Right kidney (tissue), 9 donors: Measurements from ENCODE around the gene ANXA8.
"Not testable (repeated sequence)": the region's sequence is repeated elsewhere in the genome, so short reads cannot be mapped to it uniquely, and the experiment has no call there.

Experiments used
- DNase-seq: peaks from one replicate; pipeline ENCODE4 v3.0.0-alpha.2; 2016
- long read RNA-seq, 8 donors: transcript quantifications; one replicate each; lab custom pipeline, GENCODE V29; 2026

ANXA8 gene, protein sequence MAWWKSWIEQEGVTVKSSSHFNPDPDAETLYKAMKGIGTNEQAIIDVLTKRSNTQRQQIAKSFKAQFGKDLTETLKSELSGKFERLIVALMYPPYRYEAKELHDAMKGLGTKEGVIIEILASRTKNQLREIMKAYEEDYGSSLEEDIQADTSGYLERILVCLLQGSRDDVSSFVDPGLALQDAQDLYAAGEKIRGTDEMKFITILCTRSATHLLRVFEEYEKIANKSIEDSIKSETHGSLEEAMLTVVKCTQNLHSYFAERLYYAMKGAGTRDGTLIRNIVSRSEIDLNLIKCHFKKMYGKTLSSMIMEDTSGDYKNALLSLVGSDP
- long read RNA-seq, donor 1, result 0 reads
- long read RNA-seq, donor 2, result 0 reads
- long read RNA-seq, donor 3, result 0 reads
- long read RNA-seq, donor 4, result 0 reads
- long read RNA-seq, donor 5, result 0 reads
- long read RNA-seq, donor 6, result 0 reads
- long read RNA-seq, donor 7, result 0 reads
- long read RNA-seq, donor 8, result 0 reads

DNA sequence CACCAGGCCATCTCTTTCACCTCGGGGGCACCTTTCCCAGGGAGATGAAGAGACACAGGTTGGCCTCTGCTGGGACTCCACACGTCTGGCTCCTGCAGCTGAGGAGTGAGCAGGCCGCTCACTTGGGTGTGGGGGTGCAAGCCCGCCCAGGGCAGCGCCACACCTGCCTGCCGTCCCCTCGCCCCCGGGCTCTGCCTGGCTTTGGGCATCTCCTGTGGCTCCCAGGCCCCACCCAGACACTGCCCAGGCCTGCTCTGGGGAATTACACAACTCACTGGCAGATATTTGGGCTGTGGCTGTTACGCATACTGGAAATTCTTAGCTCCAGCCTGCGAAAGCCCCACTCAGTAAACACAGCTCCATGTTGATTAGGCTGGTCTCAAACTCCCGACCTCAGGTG lies at the start of gene ANXA8:
Gene ANXA8, minus strand, starts transcription at position 193 of the 400 bp plus-strand sequence. Its CDS starts 182 bp downstream, at position 11.
- DNase-seq, result not testable (repeated sequence)

DNA sequence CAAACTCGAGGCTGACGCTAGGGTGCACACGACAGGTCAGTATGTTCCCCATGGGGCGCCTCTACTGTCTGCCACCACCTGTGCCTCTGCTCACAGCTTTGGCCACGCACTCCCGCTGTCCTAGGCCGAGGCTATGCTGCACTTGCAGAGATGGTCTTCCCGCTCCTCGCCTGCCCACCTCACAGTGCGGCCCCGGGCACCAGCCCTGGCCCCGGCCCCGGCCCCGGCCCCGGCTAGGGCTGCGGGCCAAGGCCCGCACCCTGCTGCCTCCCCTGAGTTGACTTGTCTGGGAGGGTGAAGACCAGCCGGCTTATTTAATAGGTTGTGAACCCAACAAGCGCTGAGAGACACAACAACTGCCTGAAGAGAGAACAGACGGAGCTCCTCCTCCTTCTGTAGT lies 39.6 kb upstream of the ANXA8 start, which contains the start of gene AGAP9:
Gene AGAP9, minus strand, starts transcription at position 164 of the 400 bp plus-strand sequence. Its CDS starts 112 bp downstream, at position 52.
- not testable (repeated sequence) for DNase-seq

DNA sequence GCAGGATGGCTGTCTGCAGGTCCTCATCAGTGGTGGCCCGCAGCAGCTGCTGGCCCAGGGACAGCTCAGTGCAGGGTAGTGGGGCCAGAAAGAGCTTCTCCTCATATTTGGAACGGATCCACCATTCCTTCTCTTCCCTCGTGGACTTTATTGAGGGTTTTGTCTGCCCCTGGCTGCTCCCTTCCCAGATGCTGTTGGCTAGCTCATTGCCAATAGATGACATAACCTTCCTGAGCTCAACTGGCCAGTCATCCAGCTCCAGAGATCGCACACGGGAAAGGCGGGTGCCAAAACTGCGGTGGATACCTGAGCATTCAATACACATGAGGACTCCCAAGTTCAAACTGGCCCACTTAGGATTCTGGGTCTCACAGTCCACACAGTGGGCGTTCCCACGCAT lies 18.4 kb upstream of the ANXA8 start:
- DNase-seq, result not testable (repeated sequence)

DNA sequence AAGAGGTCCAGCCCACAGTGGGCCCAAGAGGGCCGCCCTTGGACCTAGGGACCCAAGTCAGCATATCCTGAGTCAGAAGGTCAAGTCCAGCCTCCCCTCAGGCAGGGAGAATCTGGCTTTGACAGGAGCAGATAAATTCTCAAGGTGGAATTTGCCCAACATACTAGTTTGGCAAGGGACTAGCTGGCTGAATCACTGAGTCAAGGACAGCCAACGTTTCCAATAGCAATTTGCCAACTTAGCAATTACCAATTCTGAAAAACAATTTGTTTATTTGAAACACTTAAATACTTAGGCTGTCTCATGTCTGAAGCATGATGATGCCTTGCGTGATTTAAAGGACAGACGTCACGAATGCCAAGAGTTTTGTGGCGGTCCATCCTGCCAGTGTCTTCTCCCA lies 10.3 kb upstream of the ANXA8 start:
- not testable (repeated sequence) for DNase-seq

DNA sequence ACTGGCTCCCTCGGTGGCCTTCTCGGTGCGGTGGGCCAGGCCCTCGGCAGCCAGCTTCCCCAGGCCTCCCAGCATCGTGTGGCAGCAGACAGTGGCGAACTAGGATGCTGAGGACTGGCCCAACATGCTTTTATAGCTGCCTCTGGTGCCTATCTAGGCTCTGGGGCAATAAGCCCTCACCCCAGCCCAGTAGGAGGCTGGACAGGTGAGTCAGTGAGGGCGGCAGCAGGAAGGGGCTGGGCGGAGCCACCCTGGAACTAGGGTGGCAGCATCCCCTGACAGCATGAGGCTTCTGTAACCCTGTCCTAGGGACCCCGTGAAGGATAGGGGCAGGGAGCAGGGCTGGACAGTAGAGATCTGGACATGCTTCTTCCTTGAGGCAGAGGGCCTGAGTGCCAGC lies 7.7 kb upstream of the ANXA8 start, which contains the start of gene FAM25G:
Gene FAM25G, minus strand, starts transcription at position 101 of the 400 bp plus-strand sequence. Its CDS starts 26 bp downstream, at position 75.
- DNase-seq, result not testable (repeated sequence)

DNA sequence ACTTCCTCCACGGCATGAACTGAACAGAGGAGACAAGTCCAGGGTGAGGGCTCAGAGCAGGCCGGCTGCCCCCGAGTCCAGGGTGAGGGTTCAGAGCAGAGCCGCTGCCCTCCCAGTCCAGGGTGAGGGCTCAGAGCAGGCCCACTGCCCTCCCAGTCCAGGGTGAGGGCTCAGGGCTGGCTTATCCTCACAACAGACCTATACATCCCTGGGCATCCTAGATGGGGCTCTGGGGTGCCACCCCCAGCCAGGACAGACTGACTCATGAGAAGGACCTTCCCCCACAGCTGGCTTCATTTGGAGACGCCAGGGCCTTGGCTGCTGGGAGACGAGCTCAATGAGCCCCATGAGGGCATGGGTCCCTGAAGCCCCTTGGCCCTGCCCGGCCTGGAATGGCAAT lies 5.7 kb upstream of the ANXA8 start:
- not testable (repeated sequence) for DNase-seq

DNA sequence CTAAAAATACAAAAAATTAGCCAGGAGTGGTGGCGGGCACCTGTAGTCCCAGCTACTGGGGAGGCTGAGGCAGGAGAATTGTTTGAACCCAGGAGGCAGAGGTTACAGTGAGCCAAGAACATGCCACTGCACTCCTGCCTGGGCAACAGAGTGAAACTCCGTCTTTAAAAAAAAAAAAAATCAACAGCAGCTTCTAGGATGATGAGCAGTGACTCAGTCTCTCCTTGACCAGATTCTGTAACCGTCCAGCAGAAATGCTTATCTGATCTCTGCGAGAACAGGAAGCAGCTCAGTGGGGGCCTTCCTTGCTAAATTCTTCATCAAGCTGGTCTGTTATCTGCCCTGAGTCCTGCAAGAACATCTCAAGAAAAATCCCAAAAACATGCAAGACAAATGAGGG lies 2.0 kb upstream of the ANXA8 start:
- DNase-seq, result not testable (repeated sequence)

DNA sequence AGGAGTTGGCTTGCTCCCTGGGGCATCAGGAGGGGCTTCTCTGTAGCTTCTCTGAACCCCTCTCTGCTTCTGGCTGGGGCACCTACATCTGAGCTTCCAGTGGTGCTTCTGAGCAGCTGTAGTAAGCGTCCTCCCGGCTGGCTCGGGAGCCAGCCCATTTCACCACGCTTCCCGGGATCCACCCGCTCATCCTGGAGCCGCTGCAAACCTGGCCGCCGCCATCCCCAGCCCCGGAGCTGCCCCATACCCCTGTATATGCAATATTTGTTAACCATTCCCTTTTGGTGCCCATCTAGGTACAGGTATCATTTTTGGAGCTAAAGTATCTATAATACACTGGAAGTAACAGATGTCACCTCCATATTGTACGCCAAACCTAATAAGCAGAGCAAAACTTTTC lies 871 bp upstream of the ANXA8 start:
- not testable (repeated sequence) for DNase-seq

DNA sequence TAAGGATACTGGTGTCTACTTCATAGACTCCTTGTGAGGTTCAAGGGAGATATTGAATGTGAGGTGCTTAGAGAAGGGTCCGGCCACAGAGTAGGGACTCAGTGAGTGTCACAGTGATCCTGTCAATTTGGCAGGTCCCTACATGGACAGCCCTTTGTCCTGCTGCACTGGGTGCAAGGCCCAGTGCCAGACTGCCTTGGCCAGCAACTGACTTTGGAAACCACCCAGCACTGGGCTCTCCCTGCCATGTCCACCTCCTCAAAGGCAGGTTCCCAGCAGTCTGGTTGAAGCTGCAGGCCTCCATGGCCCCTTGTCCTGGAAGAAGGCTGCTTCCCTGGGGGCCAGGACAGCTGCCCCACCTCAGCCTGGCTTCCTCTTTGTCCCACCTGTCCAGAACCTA lies 1.5 kb downstream of the ANXA8 start:
- not testable (repeated sequence) for DNase-seq

DNA sequence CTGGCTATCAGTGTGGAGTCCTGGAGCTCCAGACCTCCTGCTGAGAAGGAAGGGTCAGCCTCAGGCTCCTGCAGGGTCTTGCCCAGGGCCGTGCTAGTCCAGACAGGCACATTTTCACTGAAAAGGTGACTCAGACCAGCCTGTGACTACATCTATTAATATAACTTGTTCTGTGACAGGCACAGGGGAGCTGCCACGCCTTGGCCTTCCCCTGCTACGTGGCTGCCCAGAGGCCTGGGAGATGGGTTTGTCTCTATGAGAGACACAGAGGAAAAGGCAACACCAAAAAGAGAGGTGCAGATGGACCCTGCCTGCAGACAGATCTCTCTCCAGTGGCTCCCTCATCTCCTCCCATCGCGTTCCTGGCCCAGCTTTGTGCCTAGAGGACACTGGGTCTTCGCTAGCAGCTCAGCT lies 2.1 kb downstream of the ANXA8 start:
- not testable (repeated sequence) for DNase-seq

DNA sequence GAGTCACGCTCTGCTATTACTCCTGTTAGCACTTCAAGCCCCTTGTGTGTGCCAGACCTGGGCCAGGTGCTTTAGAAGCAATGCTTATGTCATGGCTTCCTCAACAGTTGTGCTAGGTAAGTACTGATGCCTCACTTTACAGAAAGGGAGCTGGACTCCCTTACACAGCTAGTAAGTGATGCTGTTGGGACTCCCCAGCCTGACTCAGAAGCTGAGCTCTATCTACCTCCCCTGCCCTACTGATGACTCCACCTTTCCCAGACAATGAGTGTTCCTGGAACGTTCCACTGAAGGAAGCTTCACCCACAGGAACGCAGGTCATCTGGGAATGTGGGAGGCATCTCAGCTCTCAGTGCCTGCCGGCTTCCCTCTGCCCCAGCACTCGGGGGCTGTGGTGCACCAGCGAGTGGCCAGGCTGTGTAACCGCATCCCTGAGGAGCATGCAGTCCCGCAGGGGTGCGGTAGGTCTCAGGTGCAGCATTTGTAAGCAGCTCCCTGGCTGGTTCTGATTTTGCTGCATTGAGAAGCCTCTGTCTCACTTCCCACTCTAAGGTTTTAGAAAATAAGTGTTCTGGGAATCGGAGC lies 2.6 kb downstream of the ANXA8 start:
- DNase-seq, result not testable (repeated sequence)

DNA sequence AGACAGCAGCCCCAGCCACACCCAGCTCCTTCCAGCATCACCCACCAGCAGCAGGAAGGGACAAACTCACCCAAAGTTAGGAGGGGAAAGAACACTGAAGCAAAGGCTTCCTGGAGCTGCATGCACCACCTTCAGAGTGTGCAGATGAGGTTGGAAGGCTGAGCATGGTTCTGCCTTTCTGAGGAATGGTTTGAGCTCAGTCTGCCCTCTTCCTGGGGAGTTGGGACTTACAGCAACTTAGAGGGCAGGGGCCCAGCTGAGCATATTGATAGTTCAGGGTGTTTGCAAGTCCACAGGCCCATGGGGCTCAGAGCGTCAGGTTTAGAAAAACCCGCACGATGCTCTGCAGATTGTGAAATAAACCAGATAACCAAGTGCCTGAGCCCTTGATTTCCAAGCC lies 3.8 kb downstream of the ANXA8 start:
- not testable (repeated sequence) for DNase-seq

DNA sequence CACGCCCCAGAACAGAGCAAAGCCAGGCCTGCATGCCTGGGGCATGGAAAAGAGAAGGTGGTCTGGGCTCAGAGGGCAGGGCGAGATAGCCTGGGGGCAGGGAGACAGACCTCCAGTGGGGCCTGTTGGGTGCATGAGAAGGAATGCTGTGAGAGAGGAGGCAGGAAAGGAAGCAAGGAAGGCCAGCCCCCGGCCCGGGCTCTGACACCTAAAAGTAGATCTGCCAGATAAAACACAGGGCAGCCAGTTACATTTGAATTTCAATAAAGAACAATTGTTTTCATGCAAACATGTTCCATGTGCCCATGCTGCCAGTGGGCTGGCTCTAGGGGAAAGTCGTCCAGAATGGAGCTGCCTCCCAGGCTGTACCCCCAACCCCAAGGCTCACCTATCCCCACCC lies 5.8 kb downstream of the ANXA8 start:
- not testable (repeated sequence) for DNase-seq

DNA sequence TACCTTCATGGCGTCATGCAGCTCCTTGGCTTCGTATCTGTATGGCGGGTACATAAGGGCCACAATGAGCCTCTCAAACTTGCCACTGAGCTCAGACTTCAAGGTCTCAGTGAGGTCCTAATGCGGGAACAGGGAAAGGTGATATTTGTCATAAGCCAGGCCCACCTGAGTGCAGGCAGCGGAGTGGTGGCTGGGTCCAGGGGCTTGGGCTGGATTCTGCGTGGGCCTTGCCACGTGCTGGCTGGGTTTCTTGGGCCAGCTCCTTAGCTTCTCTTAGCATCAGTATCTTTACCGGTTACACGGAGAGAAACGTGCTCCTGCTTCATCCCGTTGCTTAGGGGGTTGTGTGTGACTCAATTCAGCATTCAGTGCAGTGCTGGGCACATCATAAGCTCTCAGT lies 6.8 kb downstream of the ANXA8 start:
- not testable (repeated sequence) for DNase-seq

DNA sequence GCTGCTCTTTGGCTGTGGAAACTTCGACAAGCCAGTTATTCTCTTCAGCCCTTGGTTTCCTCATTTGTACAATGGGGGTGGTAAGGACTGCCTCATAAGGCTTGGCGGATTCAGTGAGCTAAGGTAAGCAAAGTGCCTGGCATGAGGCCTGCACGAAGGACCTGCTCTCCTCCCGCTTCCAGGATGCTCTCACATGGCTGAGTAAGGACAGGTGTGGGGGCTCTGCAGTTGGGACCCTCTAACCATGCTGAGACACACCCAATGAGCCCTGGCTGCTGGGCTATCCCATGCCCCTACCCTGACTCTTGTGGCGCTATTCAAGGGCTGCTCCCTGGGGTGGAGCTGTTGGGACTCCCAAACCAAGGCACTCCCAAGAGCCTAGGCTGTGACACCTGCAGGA lies 8.8 kb downstream of the ANXA8 start:
- DNase-seq, result not testable (repeated sequence)

DNA sequence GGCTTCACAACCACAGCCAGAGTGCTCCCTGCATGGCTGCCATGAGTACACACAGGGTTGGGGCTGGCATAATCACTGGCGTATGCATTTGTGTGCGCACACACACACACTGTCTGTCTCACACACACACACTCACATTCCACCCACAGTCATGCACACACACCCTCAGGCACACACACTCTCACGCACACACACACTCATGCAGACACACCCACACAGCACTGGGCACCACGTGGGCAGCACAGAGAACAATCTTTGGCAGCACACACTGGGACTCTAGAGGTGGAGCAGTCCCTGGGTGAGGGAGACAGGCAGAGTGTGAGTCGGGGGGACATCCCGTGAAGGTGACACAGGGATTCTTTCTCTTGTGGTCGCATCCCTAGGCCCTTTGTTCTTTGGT lies 10.4 kb downstream of the ANXA8 start:
- not testable (repeated sequence) for DNase-seq

DNA sequence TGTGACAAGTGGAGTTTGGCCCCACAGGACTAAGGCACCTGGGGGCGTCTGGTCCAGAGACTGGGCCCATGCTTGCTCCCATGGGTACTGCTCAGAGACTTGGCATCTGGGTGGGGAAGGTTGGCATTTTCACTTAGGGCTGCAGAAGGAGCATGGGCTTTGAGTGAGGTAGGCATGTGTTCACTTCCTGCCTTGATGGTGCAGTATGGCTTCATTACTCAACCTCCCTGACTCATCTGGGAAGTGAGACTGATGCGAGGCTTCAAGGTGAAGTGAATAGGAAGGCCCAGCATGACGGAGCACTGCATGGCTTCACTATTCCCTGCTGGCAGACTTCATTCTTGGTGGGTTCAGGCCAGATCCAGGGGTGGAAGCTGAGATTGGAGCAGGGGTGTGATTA lies 11.3 kb downstream of the ANXA8 start:
- DNase-seq, result not testable (repeated sequence)

DNA sequence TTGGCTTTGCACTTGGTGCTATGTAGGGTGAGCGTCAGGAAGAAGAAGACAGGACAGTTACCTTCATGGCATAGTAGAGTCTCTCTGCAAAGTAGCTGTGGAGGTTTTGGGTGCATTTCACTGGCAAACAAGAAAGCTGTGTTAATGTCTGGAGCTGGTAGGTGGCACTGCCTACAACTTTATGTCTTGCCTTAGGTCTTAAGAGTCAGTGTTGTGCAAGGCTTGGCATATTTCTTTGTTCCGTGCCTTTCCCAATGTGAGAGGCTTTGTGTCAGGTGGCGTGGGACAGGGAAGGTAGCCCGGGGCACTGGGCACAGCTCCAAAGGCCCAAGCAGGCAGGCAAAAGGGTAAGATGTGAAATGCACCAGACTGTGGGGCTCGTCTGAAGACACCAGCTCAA lies 11.8 kb downstream of the ANXA8 start:
- DNase-seq, result not testable (repeated sequence)

DNA sequence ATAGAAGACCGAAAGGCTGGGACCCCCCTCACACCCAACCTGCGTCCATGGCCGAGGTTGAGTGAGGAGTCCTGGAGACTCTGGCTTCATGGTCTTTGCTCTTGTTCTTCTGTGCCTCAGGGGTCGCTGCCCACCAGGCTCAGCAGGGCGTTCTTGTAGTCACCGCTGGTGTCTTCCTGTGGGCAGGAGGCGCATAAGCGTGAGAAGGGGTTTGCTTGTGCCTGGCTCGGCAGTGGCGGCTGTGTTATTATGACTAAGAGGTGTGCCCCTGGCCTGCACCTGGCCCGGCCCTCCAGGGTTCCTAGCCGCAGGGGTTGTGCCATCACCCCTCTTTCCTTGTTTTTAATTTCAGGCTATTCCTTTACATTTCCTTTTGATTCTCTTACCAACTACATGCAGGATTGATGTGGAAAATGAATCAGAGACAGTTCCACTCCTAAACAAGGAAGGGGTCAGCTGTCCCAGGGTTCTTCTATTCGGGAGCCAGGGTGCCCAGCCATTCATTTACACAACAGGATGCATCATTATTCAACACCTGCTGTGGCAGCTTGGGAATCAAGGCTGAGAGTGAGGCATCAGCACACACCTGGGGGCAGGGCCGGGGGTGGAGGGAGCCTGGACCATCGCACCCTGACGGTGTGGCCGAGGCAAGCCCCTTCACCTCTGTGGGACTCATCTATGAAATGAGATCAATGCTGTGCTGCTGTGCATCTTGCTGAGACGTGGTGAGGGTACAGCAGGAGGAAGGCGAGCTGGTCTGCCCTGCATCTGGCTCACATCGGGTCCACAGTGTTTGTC lies 15.0 kb downstream of the ANXA8 start:
- DNase-seq, result not testable (repeated sequence)

DNA sequence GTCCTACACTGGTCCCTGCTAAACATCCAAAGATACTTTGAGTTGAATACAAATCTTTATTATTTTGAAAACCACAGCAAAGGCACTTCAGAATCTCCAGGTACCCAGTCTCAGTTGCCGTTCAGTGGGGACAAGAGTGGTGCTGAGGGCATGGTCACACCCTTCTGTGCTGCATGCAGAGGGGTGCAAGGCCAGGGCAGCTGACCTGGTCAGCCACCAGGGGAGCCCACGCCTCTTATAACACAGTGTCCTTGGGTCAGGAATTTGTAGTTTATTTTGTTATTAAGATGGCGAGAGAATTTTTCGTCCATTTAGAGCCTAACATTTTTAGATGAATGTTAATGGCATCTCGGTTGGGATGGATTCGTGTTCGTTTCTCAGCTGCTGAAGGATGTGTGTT lies 16.0 kb downstream of the ANXA8 start:
- not testable (repeated sequence) for DNase-seq

DNA sequence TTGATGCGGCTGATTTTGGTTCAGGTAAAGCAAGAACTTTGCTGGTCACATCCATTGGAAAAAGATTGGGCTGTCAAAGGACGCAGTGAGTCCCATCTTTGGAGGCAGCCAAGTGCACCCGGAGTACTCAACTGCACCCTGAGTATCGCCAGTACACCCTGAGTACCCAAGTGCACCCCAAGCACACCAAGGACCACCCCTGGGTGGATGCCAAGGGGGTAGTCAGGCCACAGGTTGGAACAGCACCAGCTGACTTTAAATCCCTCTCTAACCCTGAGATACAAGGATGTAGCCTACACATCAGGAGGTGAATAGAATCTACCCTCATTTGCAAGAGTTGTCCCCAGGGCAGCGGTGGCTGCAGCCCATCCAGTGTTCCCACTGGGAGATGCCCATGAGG lies 16.5 kb downstream of the ANXA8 start:
- not testable (repeated sequence) for DNase-seq

DNA sequence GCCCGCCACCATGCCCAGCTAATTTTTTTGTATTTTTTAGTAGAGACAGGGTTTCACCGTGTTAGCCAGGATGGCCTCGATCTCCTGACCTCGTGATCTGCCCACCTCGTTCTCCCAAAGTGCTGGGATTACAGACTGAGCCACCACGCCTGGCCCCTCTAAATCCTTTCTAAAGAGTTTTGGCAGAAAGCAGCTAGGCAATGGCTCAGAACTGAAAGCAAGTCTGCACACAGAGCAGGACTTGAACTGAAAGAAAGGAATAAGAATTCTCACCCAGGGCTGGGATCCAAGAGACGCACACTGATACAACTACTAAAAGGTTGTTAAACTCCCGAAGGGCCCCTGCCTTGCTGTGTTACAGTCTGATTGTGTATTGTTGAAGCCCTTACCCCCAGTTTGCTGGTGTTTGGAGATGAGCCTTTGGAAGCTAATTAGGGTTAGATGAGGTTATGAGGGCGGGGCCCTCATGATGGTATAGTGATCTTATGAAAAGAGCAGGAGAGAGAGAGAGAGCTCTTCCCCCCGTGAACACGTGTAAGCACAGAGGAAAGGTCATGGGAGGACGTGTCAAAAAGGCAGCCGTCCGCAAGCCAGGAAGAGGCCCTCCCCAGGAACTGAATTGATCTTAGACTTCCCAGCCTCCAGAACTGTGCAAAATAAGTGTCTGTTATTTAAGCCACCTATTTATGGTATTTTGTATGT lies 18.5 kb downstream of the ANXA8 start:
- not testable (repeated sequence) for DNase-seq
